Astrocyte of the spinal cord (primary cell): Measurements from ENCODE around the gene C4orf36.
A peak's percentile ranks its signal among the peaks of the same experiment; 100 is the strongest.

ENCODE experiments used
- DNase-seq: peaks from one replicate; pipeline ENCODE4 v3.0.0; 2011; ENCODE audit warnings: low read depth, low spot score
- H3K4me3 ChIP-seq: 2 replicates; pipeline ENCODE4 v1.5.1; 2011; ENCODE audit warnings: low read depth, mild to moderate bottlenecking, low read length, moderate library complexity
- in situ Hi-C: cut with HindIII; loops from 2 replicates; pipeline ENCODE4 v1.10.0; 2017; ENCODE audit warnings: low sequenced_read_pairs
- TF ChIP-seq, protein P1 (sequence below): IDR thresholded peaks from 2 replicates; pipeline ENCODE4 v1.5.1; 2012; ENCODE audit warnings: low read depth, mild to moderate bottlenecking, low read length, inconsistent platforms

C4orf36 gene

DNA sequence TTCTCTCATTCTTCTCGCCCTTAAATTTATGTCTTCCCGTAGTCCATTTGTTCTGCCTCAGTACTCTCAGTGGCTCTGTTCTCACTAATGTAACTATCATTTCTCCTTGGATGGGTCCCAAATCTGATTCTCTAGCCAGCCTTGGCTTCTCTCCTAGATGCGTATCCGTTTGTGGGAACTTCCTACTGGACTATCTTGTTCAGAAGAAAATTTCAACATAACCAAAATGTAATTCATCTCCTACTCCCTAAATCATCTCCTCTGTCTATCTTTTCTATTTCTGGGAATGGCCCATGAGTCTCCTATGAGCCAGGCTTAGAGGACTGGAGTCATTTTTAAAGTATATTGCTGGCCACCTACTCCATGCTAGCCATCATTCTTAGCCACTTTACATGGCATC is 4.4 kb upstream of the C4orf36 start:
- H3K4me3 ChIP-seq: no peak overlapping the region
- TF ChIP-seq, protein P1, sequence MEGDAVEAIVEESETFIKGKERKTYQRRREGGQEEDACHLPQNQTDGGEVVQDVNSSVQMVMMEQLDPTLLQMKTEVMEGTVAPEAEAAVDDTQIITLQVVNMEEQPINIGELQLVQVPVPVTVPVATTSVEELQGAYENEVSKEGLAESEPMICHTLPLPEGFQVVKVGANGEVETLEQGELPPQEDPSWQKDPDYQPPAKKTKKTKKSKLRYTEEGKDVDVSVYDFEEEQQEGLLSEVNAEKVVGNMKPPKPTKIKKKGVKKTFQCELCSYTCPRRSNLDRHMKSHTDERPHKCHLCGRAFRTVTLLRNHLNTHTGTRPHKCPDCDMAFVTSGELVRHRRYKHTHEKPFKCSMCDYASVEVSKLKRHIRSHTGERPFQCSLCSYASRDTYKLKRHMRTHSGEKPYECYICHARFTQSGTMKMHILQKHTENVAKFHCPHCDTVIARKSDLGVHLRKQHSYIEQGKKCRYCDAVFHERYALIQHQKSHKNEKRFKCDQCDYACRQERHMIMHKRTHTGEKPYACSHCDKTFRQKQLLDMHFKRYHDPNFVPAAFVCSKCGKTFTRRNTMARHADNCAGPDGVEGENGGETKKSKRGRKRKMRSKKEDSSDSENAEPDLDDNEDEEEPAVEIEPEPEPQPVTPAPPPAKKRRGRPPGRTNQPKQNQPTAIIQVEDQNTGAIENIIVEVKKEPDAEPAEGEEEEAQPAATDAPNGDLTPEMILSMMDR: no peak
- DNase-seq: no peak
- in situ Hi-C loops: no loop called here

DNA sequence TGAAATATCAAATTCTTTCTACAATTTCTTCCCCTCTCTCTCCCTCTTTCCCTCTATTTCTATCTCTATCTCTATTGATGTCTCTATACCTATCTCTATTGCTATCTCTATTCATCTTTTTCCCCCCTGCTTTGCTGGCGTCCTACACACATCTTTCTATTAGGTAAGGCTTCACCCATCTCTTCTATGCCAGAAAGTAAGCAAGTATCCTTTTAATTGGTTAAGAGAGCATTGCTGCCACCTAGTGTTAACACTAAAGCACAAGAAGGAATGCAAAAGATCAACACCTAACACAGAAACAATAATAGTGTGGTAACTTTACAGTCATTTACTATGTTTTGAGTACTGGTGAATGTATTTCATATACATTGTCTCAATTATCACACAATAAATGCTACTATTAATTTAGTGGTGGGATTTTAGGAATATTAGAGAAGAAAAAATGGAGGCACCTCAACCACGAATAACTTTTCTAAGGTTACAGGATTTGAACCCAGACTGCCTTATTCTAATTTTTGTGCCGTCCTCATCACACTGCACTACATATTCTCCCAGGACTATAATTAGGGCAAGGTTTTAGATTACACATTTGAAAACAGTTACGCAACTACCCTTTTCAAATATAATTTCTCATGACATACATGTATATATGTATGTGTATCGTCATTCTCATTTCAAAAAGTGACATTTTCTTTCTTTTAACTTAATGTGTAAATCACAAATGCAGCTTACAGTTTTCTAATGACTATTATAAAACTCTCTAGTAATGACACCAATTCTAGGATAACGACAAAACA is 3.7 kb upstream of the C4orf36 start:
- in situ Hi-C loops: no loop called here
- H3K4me3 ChIP-seq: no peak overlapping the region
- TF ChIP-seq, protein P1: peak; percentile 62
- DNase-seq: peak; percentile 78

DNA sequence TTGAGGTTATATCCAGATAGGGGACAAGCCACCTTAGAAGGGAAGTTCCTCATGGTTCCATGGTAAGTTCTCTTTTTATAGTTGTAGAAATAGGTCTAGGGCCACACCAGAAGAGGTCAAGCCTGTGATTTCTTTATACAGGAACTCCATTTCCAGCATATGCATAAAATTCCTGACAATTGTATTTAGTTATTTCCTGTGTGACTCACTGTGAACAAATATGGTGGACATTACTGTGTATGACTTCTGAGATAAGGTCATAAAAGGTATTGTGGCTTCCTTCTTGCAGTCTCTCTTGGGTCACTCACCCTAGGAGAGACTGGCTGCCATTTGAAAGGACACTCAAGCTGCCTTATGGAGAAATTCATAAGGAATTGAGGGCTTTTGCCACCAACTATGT is 2.2 kb upstream of the C4orf36 start:
- no peak for DNase-seq
- TF ChIP-seq, protein P1: no peak
- in situ Hi-C loops: no loop called here
- H3K4me3 ChIP-seq: no peak overlapping the region

DNA sequence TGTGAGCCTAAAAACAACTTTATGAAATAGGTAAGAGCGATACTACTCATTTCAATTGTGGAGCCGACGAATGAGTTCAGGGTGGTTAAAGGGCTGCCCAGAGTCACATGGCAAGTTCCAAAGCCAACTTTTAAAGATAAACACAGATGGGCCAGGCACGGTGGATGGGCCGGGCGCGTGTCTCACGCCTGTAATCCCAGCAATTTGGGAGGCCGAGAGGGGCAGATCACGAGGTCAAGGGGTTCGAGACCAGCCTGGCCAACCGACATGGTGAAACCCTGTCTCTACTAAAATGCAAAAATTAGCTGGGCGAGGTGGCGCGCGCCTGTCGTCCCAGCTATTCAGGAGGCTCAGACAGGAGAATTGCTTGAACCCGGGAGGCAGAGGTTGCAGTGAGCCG is 914 bp upstream of the C4orf36 start:
- H3K4me3 ChIP-seq: no peak overlapping the region
- TF ChIP-seq, protein P1: no peak
- in situ Hi-C loops: no loop called here
- DNase-seq: no peak

DNA sequence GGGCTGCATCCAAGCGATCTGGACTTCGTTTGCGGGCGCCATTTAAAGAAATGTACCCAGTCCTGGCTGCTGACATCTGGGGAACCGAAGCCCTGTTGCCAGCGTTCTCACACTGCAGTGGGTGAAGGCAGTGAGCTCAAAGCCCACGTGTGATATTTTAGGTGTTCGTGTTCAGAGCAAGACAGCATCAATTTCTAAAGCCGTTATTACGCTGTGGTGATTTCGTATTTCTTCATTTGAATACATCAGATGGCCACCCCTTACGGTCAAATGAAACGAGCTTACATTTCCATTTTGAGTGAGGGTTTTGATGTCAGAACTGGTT is 376 bp upstream of the C4orf36 start:
- peak overlapping the region; percentile 63 for H3K4me3 ChIP-seq
- no peak for DNase-seq
- in situ Hi-C loops: no loop called here
- TF ChIP-seq, protein P1: no peak

DNA sequence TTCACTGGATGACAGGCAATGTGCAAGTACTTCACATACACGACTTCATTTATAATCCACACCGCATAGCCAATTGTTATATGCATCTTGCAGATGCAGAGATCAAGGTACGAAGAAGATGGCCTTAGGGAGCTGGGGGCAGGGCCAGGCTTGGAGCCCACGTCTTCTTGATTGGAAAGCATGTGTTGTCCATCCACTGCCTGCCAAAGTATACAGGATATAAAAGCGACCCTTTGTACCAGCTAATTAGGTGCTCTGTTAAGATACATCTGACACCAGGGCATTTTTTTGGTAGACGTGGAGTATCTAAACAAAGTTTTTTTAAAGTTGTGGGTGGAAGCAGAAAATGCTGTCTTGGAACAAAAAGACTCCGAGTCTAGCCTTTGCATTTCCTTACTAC is 1.4 kb downstream of the C4orf36 start:
- in situ Hi-C loops: no loop called here
- no peak for DNase-seq
- no peak overlapping the region for H3K4me3 ChIP-seq
- TF ChIP-seq, protein P1: no peak
